Mesothelial cell of epicardium (in vitro differentiated cells): ENCODE measurements around the gene RAP1GDS1. TPM values are rescaled to one million over a fixed set of nuclear protein-coding genes. Genes with fewer than 3 reads are reported as not detected.
"Not testable (repeated sequence)": the region's sequence is repeated elsewhere in the genome, so short reads cannot be mapped to it uniquely, and the experiment has no call there.

Experiments used
- DNase-seq, 2 experiments: peaks; one replicate each; pipeline ENCODE4 v3.0.0; 2021; ENCODE audit warnings: low spot score in 2 of 2; ENCODE audit not compliant: unreplicated experiment in 2 of 2
- H3K27ac Mint-ChIP-seq: 2 replicates; pipeline ENCODE4 v1.8.0; 2021; ENCODE audit warnings: mixed read lengths
- H3K27me3 Mint-ChIP-seq: 2 replicates; pipeline ENCODE4 v1.8.0; 2021; ENCODE audit warnings: low read depth, mixed read lengths
- H3K36me3 Mint-ChIP-seq: 2 replicates; pipeline ENCODE4 v1.8.0; 2021; ENCODE audit warnings: mixed read lengths
- H3K4me1 Mint-ChIP-seq: 2 replicates; pipeline ENCODE4 v1.8.0; 2021; ENCODE audit warnings: mixed read lengths
- H3K4me3 Mint-ChIP-seq: 2 replicates; pipeline ENCODE4 v1.8.0; 2021; ENCODE audit warnings: mild to moderate bottlenecking, moderate library complexity, mixed read lengths
- H3K9me3 Mint-ChIP-seq: 2 replicates; pipeline ENCODE4 v1.8.0; 2021; ENCODE audit warnings: mixed read lengths
- total RNA-seq: library from RNA; stranded (reverse); gene quantifications from 3 replicates; pipeline ENCODE4 v1.2.1, GENCODE V29; 2021
- TF ChIP-seq, protein P1 (sequence below): fragments of 200-600 bp; sonication (generic); IDR thresholded peaks from one replicate; pipeline ENCODE4 v1.5.0; 2021; ENCODE audit warnings: antibody characterized with exemption; ENCODE audit not compliant: unreplicated experiment

RAP1GDS1 gene
- total RNA-seq, 1 donor from 2014 or later, result 22.7 TPM

DNA sequence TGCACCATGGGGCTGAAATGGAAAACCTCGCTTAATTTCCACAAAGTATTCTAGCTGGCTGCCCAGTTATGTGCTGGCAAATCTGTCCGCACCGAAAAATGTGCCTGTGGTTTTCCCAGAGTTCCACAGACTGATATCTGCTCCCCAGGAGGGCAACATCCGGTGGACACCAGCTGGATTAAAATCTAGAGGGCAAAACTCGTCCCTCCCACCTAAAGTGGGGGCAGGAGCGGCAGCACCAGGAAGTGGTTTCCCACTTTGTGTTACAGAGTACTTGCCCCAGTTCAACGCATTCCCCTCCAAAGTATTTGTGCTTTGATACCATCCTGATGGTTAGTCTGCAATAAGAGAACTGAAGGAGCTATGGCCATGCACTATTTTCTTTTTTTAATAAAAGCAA lies 209.6 kb downstream of the RAP1GDS1 start:
- TF ChIP-seq, protein P1, sequence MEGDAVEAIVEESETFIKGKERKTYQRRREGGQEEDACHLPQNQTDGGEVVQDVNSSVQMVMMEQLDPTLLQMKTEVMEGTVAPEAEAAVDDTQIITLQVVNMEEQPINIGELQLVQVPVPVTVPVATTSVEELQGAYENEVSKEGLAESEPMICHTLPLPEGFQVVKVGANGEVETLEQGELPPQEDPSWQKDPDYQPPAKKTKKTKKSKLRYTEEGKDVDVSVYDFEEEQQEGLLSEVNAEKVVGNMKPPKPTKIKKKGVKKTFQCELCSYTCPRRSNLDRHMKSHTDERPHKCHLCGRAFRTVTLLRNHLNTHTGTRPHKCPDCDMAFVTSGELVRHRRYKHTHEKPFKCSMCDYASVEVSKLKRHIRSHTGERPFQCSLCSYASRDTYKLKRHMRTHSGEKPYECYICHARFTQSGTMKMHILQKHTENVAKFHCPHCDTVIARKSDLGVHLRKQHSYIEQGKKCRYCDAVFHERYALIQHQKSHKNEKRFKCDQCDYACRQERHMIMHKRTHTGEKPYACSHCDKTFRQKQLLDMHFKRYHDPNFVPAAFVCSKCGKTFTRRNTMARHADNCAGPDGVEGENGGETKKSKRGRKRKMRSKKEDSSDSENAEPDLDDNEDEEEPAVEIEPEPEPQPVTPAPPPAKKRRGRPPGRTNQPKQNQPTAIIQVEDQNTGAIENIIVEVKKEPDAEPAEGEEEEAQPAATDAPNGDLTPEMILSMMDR, result no peak
- H3K9me3 Mint-ChIP-seq, result no peaks in the 10 kb centered on the region
- no peak overlapping the region for H3K4me3 Mint-ChIP-seq
- H3K36me3 Mint-ChIP-seq, result peaks cover 3% of the 10 kb centered on the region
- H3K4me1 Mint-ChIP-seq, result peaks cover 22% of the 10 kb centered on the region
- DNase-seq, result no peak
- H3K27ac Mint-ChIP-seq, result no peak overlapping the region
- no peaks in the 10 kb centered on the region for H3K27me3 Mint-ChIP-seq

DNA sequence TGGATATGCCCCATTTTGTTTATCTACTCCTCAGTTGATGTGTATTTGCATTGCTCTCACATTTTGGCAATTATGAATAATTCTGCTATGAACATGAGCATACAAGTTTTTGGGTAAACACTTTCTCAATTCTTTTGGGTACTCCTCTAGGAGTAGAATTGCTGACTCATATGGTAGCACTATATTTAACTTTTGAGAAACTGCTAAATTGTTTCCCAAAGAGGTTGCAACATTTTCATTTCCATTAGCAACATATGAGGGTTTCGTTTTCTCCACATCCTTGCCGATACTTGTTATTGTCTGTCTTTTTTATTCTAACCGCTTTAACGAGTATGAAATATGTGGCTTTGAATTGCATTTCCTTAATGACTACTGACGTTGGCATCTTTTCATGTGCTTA lies 211.9 kb downstream of the RAP1GDS1 start:
- no peaks in the 10 kb centered on the region for H3K27me3 Mint-ChIP-seq
- H3K36me3 Mint-ChIP-seq, result peaks cover 3% of the 10 kb centered on the region
- TF ChIP-seq, protein P1, result no peak
- no peak overlapping the region for H3K4me3 Mint-ChIP-seq
- H3K27ac Mint-ChIP-seq, result no peak overlapping the region
- DNase-seq, result no peak
- H3K4me1 Mint-ChIP-seq, result peaks cover 18% of the 10 kb centered on the region
- no peaks in the 10 kb centered on the region for H3K9me3 Mint-ChIP-seq

DNA sequence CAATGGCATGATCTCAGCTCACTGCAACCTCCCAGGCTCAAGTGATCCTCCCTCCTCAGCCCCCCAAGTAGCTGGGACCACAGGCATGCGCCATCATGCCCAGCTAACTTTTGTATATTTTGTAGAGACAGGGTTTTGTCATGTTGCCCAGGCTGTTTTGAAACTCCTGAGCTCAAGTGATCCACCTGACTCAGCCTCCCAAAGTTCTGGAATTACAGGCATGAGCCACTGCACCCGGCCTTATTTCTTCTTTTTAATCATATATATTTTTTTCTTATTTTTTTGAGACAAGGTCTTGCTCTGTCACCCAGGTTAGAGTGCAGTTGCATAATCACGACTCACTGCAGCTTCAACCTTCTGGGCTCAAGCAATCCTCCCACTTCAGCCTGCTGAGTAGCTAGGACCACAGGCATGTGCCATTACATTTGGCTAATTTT lies 213.2 kb downstream of the RAP1GDS1 start:
- Mint-ChIP-seq H3K27ac (no peak overlapping the region), H3K9me3 (peaks cover 9% of the 10 kb centered on the region), H3K4me3 (no peak overlapping the region), H3K27me3 (no peaks in the 10 kb centered on the region), H3K36me3 (peaks cover 3% of the 10 kb centered on the region), H3K4me1 (peaks cover 9% of the 10 kb centered on the region)
- TF ChIP-seq, protein P1, result no peak
- DNase-seq, result no peak

DNA sequence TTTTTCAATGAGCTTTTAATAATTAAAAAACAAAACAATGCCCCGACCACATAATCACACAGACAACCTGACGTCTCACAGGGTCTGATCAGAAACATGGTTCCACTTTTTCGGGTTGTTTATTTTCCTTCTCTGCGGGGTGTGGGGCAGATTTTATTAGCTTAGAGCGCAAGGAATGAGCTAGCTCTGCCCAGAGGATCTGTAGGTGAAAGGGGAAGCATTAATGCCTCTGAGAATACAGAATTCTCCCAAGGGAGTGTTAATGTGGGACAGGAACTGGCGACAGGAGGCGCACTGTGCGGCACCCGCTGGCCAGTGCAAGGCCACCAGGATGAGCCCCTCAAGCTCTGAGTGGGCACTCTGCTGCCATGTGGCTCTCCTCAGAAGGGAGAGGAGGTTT lies 215.7 kb downstream of the RAP1GDS1 start:
- Mint-ChIP-seq H3K27me3 (no peaks in the 10 kb centered on the region), H3K4me1 (no peaks in the 10 kb centered on the region), H3K36me3 (peaks cover 3% of the 10 kb centered on the region), H3K4me3 (no peak overlapping the region), H3K27ac (no peak overlapping the region), H3K9me3 (peaks cover 9% of the 10 kb centered on the region)
- TF ChIP-seq, protein P1, result no peak
- DNase-seq, result no peak

DNA sequence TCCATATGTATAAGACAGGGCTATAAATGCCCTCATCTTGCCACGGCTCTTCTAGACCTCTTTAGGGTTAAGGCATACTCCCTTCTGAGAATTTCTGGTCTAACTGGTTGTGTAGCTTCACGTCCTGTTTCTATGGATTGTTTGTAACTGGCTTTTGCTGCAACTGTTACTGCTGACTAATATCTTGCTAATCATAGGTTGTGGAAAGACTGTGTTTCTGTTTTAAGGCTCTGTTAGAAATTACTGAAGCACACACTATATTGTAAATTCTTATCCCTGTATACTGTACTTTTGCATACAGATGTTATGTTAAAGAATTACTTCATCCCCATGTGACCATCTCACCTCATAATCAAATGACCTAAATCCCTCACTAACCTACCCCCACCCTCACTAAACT lies 218.4 kb downstream of the RAP1GDS1 start:
- DNase-seq, H3K27me3 Mint-ChIP-seq, H3K4me3 Mint-ChIP-seq, H3K36me3 Mint-ChIP-seq, H3K9me3 Mint-ChIP-seq, H3K27ac Mint-ChIP-seq, H3K4me1 Mint-ChIP-seq: not testable (repeated sequence)

DNA sequence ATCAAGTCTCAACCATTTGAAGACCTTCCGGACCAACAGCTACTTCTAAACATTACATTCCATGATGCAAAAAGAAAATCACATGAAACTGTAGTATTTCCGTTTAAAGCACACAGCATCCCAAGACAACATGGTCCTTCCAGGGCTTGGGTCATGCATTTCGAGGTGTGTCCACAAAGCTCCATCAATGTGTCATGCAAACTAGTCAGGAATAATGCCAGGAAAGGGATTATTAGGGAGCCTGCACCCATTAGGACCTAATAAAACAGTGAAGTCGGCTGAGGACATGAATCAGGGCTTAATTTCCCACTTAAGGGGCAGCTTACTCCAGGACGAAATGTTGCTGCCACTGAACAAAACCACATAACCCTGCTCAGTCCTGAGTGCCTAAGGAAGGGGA lies 219.4 kb downstream of the RAP1GDS1 start:
- no peak for DNase-seq
- TF ChIP-seq, protein P1, result no peak
- Mint-ChIP-seq H3K9me3 (peaks cover 9% of the 10 kb centered on the region), H3K4me3 (no peak overlapping the region), H3K36me3 (no peaks in the 10 kb centered on the region), H3K27ac (no peak overlapping the region), H3K4me1 (no peaks in the 10 kb centered on the region), H3K27me3 (no peaks in the 10 kb centered on the region)
